ENCODE measurements around the gene COMTD1. TPM values are rescaled to one million over a fixed set of nuclear protein-coding genes. Genes with fewer than 3 reads are reported as not detected.

COMTD1 gene
- total RNA-seq, 4 donors from 2014 or later: 3.2 to 59.7 (median 22.9) TPM

DNA sequence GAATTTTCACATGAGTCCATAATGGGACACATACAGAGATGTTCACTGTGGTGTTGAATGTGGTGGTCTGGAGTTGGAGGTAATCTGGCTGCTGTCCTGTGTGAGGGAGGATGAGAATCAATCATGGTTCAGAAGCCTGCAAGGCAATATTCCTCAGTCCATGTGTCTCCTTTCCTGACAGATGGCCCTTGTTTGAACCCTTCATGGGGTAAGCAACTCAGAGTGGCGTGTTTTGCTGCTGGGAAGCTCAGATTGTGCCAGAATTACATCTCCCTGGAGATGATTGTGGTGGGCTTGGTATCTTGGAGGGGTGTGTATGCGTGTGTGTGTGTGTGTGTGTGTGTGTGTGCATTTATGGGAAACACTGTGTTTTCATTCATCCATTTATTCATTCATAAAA is 44.5 kb upstream of the COMTD1 start:
- Histone ChIP-seq H3K4me3 (no peak overlapping the region), H3K36me3 (no peaks in the 10 kb centered on the region), H3K9me3 (no peaks in the 10 kb centered on the region), H3K27me3 (no peaks in the 10 kb centered on the region), H3K27ac (no peak overlapping the region), H3K4me1 (no peaks in the 10 kb centered on the region)
- TF ChIP-seq POLR2A (IDR thresholded peaks at IDR 0.05) (no peak), CTCF (IDR thresholded peaks at IDR 0.05) (no peak)
- DNase-seq: no peak
- intact Hi-C loops (cut with DNase I; ENCODE audit: low total_unique reads): no loop called here

DNA sequence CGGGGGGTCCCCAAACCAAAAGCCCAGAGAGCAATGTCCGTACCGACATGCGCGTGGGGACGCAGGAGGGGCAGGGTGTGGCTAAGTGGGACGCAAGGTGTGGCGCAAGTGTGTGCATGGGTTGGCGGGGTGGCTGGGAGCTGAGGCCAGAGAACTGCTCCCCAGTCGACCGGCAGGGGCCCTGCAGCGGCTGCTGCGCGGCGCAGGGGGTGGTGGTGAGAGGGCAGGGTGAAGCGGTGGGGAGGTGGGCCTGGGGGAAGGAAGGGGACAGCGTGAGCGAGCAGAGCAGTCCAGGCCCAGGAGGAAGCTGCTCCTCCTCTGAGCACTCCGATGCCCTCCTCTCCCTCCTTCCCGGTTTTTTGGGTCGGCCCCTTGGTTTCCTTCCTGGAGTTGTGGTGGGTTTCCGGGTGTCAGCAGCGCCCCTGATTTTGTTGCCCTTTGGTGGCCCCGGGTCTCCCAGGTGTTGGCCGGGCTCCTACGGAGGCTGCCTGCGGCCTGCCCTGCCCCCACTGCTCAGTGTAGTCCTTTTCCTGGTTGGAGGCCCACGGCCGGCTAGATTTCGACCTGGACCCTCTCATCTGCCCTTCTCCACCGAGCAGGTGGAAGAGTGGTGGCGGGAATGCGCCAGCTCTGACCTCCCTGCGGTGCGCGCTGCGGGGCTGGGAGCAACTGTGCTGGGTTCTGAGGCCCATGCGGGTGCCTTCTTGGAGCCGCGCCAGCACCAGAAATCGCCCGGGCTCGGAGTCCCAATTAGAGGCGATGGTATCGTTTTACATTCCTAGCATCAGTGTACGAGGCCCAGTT is 40.5 kb upstream of the COMTD1 start:
- no peaks in the 10 kb centered on the region for H3K9me3 ChIP-seq
- H3K27ac ChIP-seq: no peak overlapping the region
- H3K27me3 ChIP-seq: no peaks in the 10 kb centered on the region
- H3K36me3 ChIP-seq: no peaks in the 10 kb centered on the region
- no peak overlapping the region for H3K4me3 ChIP-seq
- TF ChIP-seq POLR2A (IDR thresholded peaks at IDR 0.05) (no peak), CTCF (IDR thresholded peaks at IDR 0.05) (no peak)
- no peak for DNase-seq
- H3K4me1 ChIP-seq: no peaks in the 10 kb centered on the region
- intact Hi-C loops (cut with DNase I; ENCODE audit: low total_unique reads): no loop called here

DNA sequence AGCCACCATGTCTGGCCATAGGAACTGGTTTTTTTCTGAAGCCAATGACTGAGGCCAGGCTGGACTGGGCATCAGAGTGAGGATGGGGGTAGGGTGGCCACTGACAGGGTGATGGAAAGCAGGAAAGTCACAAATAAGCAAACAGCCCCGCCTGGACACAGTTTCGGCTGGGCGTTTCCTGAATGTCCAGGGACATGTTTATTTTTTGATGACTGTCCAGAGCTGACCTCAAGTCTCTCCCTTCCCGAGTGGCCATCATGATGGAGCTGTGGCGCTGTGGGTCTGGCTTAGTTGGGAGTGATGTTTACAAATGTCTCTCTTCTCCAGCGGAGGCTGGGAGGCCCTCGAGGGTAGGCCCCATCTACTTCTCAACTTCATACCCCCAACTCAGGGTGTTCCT is 37.1 kb upstream of the COMTD1 start:
- TF ChIP-seq POLR2A (IDR thresholded peaks at IDR 0.05) (no peak), CTCF (IDR thresholded peaks at IDR 0.05) (no peak)
- no peak overlapping the region for H3K4me3 ChIP-seq
- H3K27ac ChIP-seq: no peak overlapping the region
- H3K4me1 ChIP-seq: no peaks in the 10 kb centered on the region
- H3K36me3 ChIP-seq: no peaks in the 10 kb centered on the region
- no peak for DNase-seq
- intact Hi-C loops (cut with DNase I; ENCODE audit: low total_unique reads): no loop called here
- no peaks in the 10 kb centered on the region for H3K9me3 ChIP-seq
- no peaks in the 10 kb centered on the region for H3K27me3 ChIP-seq

GRCh38 chr10:75272094-75272493 is 36.3 kb upstream of the COMTD1 start:
- Histone ChIP-seq H3K36me3 (no peaks in the 10 kb centered on the region), H3K4me3 (no peak overlapping the region), H3K4me1 (no peaks in the 10 kb centered on the region), H3K27ac (no peak overlapping the region), H3K9me3 (no peaks in the 10 kb centered on the region), H3K27me3 (no peaks in the 10 kb centered on the region)
- TF ChIP-seq CTCF (IDR thresholded peaks at IDR 0.05): no peak
- TF ChIP-seq POLR2A (IDR thresholded peaks at IDR 0.05): no peak
- intact Hi-C loops (cut with DNase I; ENCODE audit: low total_unique reads): no loop called here
- no peak for DNase-seq

GRCh38 chr10:75269605-75270004 is 33.8 kb upstream of the COMTD1 start:
- no peak for DNase-seq
- no peak for TF ChIP-seq POLR2A (IDR thresholded peaks at IDR 0.05)
- no peak for TF ChIP-seq CTCF (IDR thresholded peaks at IDR 0.05)
- Histone ChIP-seq H3K27ac (no peak overlapping the region), H3K27me3 (no peaks in the 10 kb centered on the region), H3K4me1 (no peaks in the 10 kb centered on the region), H3K4me3 (no peak overlapping the region), H3K9me3 (no peaks in the 10 kb centered on the region), H3K36me3 (no peaks in the 10 kb centered on the region)
- intact Hi-C loops (cut with DNase I; ENCODE audit: low total_unique reads): no loop called here

Measured in uterus (tissue), 4 donors.